Raji (cell line): ENCODE measurements around the gene MMP10.

Experiments used
- POLR2A ChIP-seq: IDR thresholded peaks from 2 replicates; pipeline ENCODE4 v1.6.1; 2011; ENCODE audit warnings: low read depth, low read length, control low read depth; ENCODE audit not compliant: insufficient read depth

Gene MMP10

GRCh38 chr11:102793677-102794290, 13.4 kb upstream of the MMP10 start:
- no peak for TF ChIP-seq POLR2A

- TF ChIP-seq POLR2A = no peak
Measured at GRCh38 chr11:102792604-102793003, 12.2 kb upstream of the MMP10 start.

- no peak for TF ChIP-seq POLR2A
Measured at GRCh38 chr11:102791271-102792036, 11.0 kb upstream of the MMP10 start.

DNA sequence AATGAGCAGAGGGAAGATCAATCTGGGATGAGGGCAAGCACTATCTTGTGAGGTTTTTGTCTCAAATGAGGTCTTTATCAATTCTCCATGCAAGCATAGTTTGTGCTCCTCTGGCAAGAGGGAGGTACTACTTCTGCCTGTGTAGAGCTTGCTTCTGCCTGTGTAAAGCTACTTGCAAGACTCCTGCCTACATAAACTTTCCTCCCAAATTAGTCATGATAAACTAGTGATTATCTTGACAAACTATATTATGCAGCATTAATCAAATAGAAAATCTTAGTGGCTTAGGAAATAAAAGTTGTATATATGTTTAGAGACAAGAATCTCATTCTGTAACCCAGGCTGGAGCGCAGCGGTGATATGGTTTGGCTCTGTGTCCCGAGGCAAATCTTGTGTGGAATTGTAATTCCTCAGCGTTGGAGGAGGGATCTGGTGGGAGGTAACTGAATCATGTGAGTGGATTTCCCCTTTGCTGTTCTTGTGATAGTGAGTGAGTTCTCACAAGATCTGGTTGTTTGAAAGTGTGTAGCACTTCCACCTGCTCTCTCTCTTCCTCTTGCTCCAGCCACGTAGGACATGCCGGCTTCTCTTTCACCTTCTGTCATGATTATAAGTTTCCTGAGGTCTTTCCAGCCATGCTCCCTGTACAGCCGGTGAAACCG, 8.0 kb upstream of the MMP10 start:
- TF ChIP-seq POLR2A = no peak

- TF ChIP-seq POLR2A = no peak
Measured at GRCh38 chr11:102784380-102784779, 4.0 kb upstream of the MMP10 start.

GRCh38 chr11:102783720-102784119, 3.3 kb upstream of the MMP10 start:
- no peak for TF ChIP-seq POLR2A

DNA sequence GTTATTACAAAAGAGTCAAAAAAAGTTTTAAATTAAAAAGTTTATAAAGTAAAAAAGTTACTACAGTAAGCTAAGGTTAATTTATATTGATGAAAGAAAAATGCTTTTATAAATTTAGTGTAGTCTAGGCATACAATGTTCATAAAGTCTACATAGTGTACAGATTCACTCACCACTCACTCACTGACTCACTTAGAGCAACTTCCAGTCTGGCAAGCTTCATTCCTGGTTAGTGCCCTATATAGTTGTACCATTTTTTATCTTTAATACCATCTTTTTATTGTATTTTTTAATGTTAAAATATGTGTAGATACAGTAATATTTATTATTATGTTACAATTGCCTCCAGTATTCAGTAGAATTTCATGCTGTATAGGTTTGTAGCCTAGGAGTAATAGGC, 2.6 kb upstream of the MMP10 start:
- TF ChIP-seq POLR2A = no peak

DNA sequence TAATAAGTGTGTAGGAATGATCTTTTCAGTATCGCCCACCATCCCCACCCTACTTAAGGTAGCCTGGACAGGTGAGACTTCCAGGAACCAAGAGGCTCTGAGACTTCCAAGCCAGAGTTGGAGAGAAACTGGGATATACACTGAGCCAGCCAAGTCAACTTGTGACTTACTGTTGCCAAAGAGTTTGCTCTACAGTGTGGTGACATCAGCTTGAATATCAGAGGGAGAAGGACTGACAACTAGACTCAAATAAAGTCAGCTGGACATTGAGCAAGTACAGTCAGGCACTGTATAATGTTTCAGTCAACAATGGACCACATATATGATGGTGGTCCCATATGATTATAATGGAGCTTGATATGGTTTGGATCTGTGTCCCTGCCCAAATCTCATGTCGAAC, 1.2 kb upstream of the MMP10 start:
- no peak for TF ChIP-seq POLR2A

DNA sequence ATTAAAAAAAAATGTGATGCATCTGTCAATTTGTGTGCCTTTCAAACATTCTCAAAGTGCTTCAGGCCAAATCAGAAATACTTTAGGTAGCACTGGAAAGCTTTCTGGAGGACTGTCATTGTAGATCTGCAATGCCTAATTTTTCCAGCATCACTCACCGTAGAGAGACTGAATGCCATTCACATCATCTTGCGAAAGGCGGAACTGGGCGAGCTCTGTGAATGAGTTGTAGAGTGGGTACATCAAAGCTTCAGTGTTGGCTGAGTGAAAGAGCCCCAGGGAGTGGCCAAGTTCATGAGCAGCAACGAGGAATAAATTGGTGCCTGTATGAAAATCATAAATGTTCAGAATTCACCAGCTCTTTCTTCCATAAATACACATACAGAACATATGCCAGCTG, 4.0 kb downstream of the MMP10 start:
- no peak for TF ChIP-seq POLR2A

DNA sequence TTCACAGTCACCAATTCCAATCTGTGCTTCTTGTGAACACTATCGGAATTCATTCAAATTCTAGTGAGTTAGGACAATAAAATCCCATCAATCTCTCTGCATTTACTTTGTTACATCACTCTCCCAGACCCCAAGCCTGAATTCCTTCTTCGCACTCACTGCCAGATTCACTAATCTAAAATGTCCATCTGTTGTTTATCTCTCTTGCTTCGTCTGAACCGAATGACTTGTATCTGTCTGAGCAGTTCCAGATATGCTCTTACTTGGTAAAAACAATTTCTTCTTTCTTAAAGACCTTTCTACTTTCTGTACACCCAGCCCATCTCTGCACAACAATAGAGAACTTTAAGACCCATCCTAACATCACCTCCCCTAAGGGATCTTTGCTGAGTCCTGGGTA, 7.0 kb downstream of the MMP10 start:
- TF ChIP-seq POLR2A = no peak

DNA sequence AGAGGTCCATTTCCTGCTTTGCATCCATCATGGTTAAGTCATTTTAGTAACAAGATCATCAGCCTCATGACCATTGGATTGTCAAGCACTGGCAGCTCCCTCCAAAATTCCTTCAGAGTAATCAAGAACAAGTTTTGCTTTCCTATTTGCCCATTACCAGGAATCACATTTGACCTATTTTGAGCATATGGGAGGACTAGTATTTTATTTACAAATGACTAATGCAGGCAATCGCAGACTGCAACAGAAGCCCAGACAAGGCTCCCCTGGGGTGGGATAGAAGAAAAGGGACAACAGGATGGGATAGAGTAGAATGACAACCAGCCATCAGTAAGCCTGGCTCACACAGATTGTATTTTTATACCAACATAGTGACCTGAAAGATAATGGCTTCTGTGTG, 9.1 kb downstream of the MMP10 start:
- TF ChIP-seq POLR2A = no peak

DNA sequence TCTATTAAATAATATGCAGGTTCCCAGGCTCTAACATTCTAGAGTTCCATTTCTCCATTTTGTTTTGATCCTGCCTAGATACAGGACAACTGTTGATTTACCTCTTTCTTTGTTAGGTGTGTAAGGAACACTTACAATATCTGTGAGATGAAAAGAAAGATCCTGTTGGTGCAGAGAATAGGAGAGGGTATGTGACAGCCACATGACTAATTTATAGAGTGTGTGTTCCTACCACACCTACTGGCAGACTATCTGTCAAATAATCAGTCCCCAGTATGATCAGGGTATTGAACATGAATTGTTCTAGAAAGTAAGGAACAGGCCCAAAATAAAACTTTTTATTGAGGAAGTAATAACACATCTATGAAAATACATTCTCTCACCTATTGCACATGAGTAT, 10.2 kb downstream of the MMP10 start:
- TF ChIP-seq POLR2A = no peak

DNA sequence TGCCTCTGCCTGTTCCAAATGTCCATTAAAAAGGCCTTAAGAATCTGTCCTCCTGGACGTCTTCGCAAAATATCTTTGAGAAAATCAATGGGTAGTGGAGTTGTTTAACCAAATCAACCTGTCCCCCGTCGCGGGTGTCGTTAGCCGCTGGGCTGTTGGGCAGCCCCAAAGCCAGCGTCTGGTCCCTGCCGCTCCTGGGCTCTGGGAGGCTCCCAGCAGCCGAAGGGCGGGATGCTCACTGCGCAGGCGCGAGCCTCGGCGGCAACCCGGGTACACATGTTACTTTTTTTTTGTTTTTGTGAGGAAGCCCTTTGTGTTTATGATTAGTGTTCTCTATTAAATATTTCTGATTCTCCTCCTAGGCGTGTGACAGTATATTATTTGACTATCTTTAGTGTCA, 12.6 kb downstream of the MMP10 start:
- no peak for TF ChIP-seq POLR2A

DNA sequence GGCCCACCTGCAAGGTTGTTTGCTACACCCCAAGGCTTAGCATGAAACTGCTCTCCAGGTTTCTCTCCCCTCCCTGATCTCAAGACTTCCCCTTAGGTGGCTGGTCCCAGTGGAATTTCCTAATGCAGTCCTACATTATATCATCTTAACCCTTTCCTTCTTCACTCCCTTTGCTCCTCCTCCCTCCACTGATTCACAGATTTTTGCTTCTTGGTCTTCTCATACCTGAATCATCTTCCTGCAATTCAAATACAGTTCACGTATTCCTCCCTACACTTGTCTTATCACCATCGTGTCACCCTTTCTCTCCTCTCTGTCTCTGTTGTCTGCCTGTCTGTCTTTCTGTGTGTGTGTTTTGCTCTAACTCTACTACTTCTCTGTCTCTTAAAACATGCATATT, 17.0 kb downstream of the MMP10 start:
- no peak for TF ChIP-seq POLR2A

GRCh38 chr11:102762361-102762767, 18.1 kb downstream of the MMP10 start:
- no peak for TF ChIP-seq POLR2A

- TF ChIP-seq POLR2A = no peak
Measured at GRCh38 chr11:102761646-102762238, 18.7 kb downstream of the MMP10 start.

DNA sequence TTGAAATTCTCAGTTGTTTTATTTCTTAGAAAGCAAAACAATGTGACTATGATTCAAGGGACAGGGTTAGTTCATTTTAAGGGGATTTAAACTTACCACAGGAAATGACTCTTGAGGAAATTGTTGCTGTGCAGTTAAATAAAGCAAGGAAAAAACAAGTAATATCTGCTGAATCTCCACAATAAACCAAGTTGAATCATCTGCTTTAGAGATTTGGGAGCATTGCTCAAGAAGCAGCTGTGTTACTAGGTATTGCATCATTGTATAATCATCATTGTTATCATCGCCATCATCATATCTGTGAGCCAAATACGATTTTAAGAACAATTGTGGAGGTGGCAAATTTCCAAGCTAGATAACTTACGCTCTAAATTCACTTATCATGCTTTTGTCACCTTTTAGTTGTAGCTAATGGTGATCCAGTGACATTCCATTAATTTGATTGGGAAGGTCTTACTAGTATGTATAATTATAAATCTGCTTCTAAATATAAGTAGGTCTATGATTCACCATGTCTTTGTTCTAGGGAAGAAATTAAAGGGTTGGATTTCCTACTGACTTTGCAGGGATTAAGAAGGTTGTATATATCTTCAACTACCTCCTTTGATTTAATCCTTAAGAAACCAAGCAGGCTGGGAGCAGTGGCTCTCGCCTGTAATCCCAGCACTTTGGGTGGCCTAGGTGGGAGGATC, 19.9 kb downstream of the MMP10 start:
- TF ChIP-seq POLR2A = no peak
